GM19324 (cell line): ENCODE data around the gene KLHL6.
"Not testable (repeated sequence)": the region's sequence is repeated elsewhere in the genome, so short reads cannot be mapped to it uniquely, and the experiment has no call there.

Source experiments
- ATAC-seq: cut with Tn5 transposase; IDR thresholded peaks from one replicate; pipeline ENCODE4 v1.9.1; 2021; ENCODE audit warnings: mild to moderate bottlenecking, moderate library complexity; ENCODE audit not compliant: unreplicated experiment, low FRiP score

Gene KLHL6

GRCh38 chr3:183460081-183461055 is 95.1 kb downstream of the KLHL6 start:
- no peak for ATAC-seq

- ATAC-seq = no peak
Measured at GRCh38 chr3:183455089-183455488, 100.4 kb downstream of the KLHL6 start.

GRCh38 chr3:183454064-183454463 is 101.4 kb downstream of the KLHL6 start:
- no peak for ATAC-seq

GRCh38 chr3:183449791-183450190 is 105.7 kb downstream of the KLHL6 start:
- no peak for ATAC-seq

GRCh38 chr3:183449391-183449790 is 106.1 kb downstream of the KLHL6 start:
- no peak for ATAC-seq

GRCh38 chr3:183448369-183449128 is 107.0 kb downstream of the KLHL6 start:
- ATAC-seq = no peak

- no peak for ATAC-seq
Measured at GRCh38 chr3:183447206-183448001, 108.1 kb downstream of the KLHL6 start.

- no peak for ATAC-seq
Measured at GRCh38 chr3:183446838-183447205, 108.7 kb downstream of the KLHL6 start.

GRCh38 chr3:183444748-183445147 is 110.8 kb downstream of the KLHL6 start:
- ATAC-seq = no peak

- ATAC-seq = no peak
Measured at GRCh38 chr3:183443395-183444385, 111.8 kb downstream of the KLHL6 start.

GRCh38 chr3:183442994-183443393 is 112.5 kb downstream of the KLHL6 start:
- ATAC-seq = no peak

GRCh38 chr3:183440521-183440920 is 115.0 kb downstream of the KLHL6 start:
- ATAC-seq = not testable (repeated sequence)

GRCh38 chr3:183439515-183439914 is 116.0 kb downstream of the KLHL6 start:
- ATAC-seq = no peak

- ATAC-seq = no peak
Measured at GRCh38 chr3:183438735-183439134, 116.8 kb downstream of the KLHL6 start.

GRCh38 chr3:183437666-183438564 is 117.6 kb downstream of the KLHL6 start:
- no peak for ATAC-seq
